Ascending aorta (tissue), 2 donors: ENCODE data around the gene AGBL5. TPM values are rescaled to one million over a fixed set of nuclear protein-coding genes. Genes with fewer than 3 reads are reported as not detected.

Experiments used
- DNase-seq, 2 donors: peaks; one replicate each; pipeline ENCODE4 v3.0.0-alpha.2; 2019; ENCODE audit warnings: low spot score in 2 of 2
- H3K27ac ChIP-seq, 2 donors: fragments of 200-600 bp; sonication (generic); one replicate each; pipeline ENCODE4 v1.5.1; 2016 to 2017; ENCODE audit warnings: mild to moderate bottlenecking in 1 of 2
- H3K27me3 ChIP-seq: fragments of 200-600 bp; sonication (generic); one replicate; pipeline ENCODE4 v1.5.1; 2017
- H3K36me3 ChIP-seq, 2 donors: fragments of 200-600 bp; sonication (generic); one replicate each; pipeline ENCODE4 v1.5.1; 2016
- H3K4me1 ChIP-seq, 2 donors: fragments of 200-600 bp; sonication (generic); one replicate each; pipeline ENCODE4 v1.5.1; 2016 to 2017; ENCODE audit warnings: mild to moderate bottlenecking in 1 of 2
- H3K4me3 ChIP-seq, 2 donors: fragments of 200-600 bp; sonication (generic); one replicate each; pipeline ENCODE4 v1.5.1; 2016 to 2017; ENCODE audit warnings: mild to moderate bottlenecking in 1 of 2
- H3K9me3 ChIP-seq, 2 donors: fragments of 200-600 bp; sonication (generic); one replicate each; pipeline ENCODE4 v1.5.1; 2016
- intact Hi-C: fragments of 100-400 bp; cut with DNase I; formaldehyde crosslinking; loops from one replicate; pipeline ENCODE4 v1.15.1; 2023
- total RNA-seq: library from RNA; depleted of rRNA; stranded (reverse); fragments of >200 nt; gene quantifications from one replicate; pipeline ENCODE4 v1.1.0, GENCODE V29; 2016
- TF ChIP-seq, protein P1 (sequence below), 3 experiments: fragments of 200-600 bp in 2 of 3; fragments of 450-650 bp in 1 of 3; sonication (generic) in 2 of 3; IDR thresholded peaks; one replicate each; pipeline ENCODE4 v1.5.1; 2016 to 2019; ENCODE audit warnings: antibody characterized with exemption in 3 of 3, mild to moderate bottlenecking in 1 of 3, moderate library complexity in 1 of 3

Gene AGBL5
- total RNA-seq, 1 donor from 2014 or later: 2.1 TPM

DNA sequence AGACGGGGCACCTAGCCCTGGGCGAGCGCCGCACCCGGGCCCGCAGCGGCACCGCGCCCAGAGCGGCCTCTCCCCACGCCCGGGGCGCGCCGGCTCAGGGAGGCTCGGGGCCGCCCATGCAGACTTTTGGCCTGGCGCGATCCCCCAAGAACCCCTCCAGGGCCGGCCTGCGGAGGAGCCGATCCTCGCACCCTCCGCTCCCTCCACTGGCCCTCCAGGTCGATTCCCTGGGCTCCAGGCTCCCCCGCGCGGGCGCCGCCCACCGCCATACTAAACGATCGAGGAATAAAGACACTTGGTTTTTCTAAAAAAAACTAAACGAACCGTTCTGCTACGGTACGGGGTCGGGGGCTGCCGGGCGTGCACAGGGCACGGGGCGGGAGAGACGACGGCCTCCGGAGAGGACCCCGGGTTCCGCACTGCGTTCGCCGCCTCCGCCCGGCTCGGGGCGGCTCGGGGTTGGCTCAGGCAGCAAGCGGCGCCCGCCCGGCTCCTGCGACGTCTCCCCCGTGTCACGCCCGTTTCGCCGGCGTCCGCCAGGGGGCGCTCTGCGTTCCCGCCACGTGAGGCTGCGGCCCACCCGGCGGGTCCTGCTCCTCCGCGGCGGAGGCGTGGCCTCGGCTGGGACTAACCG is 34.7 kb downstream of the AGBL5 start:
- no peaks in the 10 kb centered on the region for H3K9me3 ChIP-seq
- DNase-seq: peak; percentile 78 to 97
- intact Hi-C loops: loop anchor here (1.0 to 5.0 kb wide), 5 partner anchors 15 to 127 kb away; partner anchors contain the start of genes ATRAID, OST4, PREB and SLC5A6
- H3K27me3 ChIP-seq: no peaks in the 10 kb centered on the region
- TF ChIP-seq, protein P1, sequence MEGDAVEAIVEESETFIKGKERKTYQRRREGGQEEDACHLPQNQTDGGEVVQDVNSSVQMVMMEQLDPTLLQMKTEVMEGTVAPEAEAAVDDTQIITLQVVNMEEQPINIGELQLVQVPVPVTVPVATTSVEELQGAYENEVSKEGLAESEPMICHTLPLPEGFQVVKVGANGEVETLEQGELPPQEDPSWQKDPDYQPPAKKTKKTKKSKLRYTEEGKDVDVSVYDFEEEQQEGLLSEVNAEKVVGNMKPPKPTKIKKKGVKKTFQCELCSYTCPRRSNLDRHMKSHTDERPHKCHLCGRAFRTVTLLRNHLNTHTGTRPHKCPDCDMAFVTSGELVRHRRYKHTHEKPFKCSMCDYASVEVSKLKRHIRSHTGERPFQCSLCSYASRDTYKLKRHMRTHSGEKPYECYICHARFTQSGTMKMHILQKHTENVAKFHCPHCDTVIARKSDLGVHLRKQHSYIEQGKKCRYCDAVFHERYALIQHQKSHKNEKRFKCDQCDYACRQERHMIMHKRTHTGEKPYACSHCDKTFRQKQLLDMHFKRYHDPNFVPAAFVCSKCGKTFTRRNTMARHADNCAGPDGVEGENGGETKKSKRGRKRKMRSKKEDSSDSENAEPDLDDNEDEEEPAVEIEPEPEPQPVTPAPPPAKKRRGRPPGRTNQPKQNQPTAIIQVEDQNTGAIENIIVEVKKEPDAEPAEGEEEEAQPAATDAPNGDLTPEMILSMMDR (IDR thresholded peaks at IDR 0.05): peak; percentile 80 to 98 (median 85)
- peaks cover 9 to 29% of the 10 kb centered on the region in 2 donors for H3K4me1 ChIP-seq
- H3K27ac ChIP-seq: peak overlapping the region; percentile 81 to 87
- peaks cover 11 to 18% of the 10 kb centered on the region in 2 donors for H3K36me3 ChIP-seq
- H3K4me3 ChIP-seq: peak overlapping the region; percentile 61 to 66

DNA sequence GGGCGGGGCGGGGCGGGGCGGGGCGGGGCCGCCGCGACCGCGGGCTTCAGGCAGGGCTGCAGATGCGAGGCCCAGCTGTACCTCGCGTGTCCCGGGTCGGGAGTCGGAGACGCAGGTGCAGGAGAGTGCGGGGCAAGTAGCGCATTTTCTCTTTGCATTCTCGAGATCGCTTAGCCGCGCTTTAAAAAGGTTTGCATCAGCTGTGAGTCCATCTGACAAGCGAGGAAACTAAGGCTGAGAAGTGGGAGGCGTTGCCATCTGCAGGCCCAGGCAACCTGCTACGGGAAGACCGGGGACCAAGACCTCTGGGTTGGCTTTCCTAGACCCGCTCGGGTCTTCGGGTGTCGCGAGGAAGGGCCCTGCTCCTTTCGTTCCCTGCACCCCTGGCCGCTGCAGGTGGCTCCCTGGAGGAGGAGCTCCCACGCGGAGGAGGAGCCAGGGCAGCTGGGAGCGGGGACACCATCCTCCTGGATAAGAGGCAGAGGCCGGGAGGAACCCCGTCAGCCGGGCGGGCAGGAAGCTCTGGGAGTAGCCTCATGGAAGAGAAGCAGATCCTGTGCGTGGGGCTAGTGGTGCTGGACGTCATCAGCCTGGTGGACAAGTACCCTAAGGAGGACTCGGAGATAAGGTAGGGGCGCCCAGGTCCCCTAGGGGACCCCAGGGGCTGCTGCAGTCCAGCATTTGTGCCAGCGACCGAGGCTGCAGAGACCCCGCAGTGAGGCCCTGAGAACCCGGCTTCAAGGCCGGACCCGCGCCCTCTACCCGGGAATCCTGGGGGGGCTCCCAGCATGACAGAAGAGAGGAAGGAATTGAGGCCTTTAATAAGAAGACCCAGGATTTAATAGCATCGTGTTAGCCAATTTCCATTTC is 35.5 kb downstream of the AGBL5 start, which contains the start of gene KHK:
Gene KHK, plus strand, starts transcription at position 49 of the 870 bp plus-strand sequence. Its CDS starts 488 bp downstream, at position 537.
- peaks cover 4 to 22% of the 10 kb centered on the region in 2 donors for H3K4me1 ChIP-seq
- intact Hi-C loops: loop anchor here (1.0 to 5.0 kb wide), 5 partner anchors 16 to 126 kb away; partner anchors contain the start of genes ATRAID, OST4, PREB and SLC5A6

DNA sequence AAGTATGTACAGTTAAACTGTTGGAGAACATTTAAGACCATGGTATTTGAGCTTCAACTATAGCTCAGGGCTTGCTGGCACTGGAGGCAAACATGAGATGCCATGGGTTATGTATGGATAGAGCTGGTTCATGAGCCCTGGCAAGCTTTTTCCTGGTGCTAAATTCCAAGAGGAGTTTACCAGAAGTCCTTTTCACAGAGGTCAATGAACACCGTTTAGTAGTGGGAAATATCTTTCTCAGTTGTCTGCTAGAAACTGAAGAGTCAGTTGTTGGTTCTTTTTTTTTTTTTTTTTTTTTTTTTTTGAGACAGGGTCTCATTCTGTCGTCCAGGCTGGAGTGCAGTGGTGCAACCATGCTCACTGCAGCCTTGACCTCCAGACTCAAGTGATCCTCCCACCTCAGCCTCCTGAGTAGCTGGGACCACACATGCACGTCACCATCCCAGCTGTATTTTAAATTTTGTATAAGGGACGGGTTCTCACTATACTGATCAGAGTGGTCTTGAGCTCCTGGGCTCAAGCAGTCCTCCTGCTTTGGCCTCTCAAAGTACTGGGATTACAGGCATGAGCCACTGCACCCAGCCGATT is 36.4 kb downstream of the AGBL5 start:
- Histone ChIP-seq H3K4me1 (peaks cover 4 to 18% of the 10 kb centered on the region in 2 donors), H3K27ac (no peak overlapping the region), H3K27me3 (no peaks in the 10 kb centered on the region), H3K9me3 (no peaks in the 10 kb centered on the region), H3K36me3 (peaks cover 4 to 7% of the 10 kb centered on the region in 2 donors), H3K4me3 (no peak overlapping the region)
- intact Hi-C loops: loop anchor here (2.0 to 5.0 kb wide), 2 partner anchors 44 to 125 kb away; partner anchors contain the start of genes ATRAID, PREB and SLC5A6
- TF ChIP-seq, protein P1 (IDR thresholded peaks at IDR 0.05): no peak
- no peak for DNase-seq

More for the DNA sequence above, 35.5 kb downstream of the AGBL5 start, which contains the start of gene KHK:
- Histone ChIP-seq H3K27ac (peak within 1 kb of the TSS; percentile 81 to 87), H3K4me3 (peak within 1 kb of the TSS; percentile 61 to 66), H3K36me3 (peaks cover 11 to 16% of the 10 kb centered on the region in 2 donors), H3K9me3 (no peaks in the 10 kb centered on the region), H3K27me3 (no peaks in the 10 kb centered on the region)
- TF ChIP-seq, protein P1 (IDR thresholded peaks at IDR 0.05): no peak
- peak in 1 of 2 donors; percentile 74 for DNase-seq

DNA sequence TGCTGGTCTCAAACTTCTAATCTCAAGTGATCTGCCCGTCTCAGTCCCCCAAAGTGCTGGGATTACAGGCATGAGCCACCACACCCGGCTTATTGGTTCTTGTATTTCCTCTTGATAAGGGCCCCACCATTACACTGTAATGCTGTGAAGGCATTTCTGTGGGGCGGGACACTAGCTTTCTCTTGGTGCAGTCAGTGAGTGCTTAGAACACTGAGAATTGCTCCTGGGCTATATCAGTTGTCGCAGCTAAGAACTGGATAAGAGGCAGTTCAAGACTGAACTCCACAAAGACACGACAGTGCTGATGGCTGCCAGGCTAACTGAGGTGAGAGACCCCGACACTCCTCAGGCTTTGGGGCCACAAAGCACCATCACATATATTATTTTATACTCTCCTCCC is 37.2 kb downstream of the AGBL5 start:
- Histone ChIP-seq H3K27me3 (no peaks in the 10 kb centered on the region), H3K4me3 (no peak overlapping the region), H3K27ac (no peak overlapping the region), H3K9me3 (no peaks in the 10 kb centered on the region), H3K4me1 (peaks cover 4 to 18% of the 10 kb centered on the region in 2 donors), H3K36me3 (no peaks in the 10 kb centered on the region)
- no peak for DNase-seq
- TF ChIP-seq, protein P1 (IDR thresholded peaks at IDR 0.05): no peak
- intact Hi-C loops: loop anchor here (5.0 kb wide), 1 partner anchor 44 kb away; the partner anchor contains the start of gene PREB
